Lung microvascular endothelial cell (primary cell): ENCODE data around the gene DPP10. TPM values are rescaled to one million over a fixed set of nuclear protein-coding genes. Genes with fewer than 3 reads are reported as not detected.

Experiments
- DNase-seq, 2 donors: peaks; one replicate each; pipeline versions ENCODE4 v3.0.0 to v3.0.0-alpha.2; 2010; ENCODE audit warnings: low read depth in 2 of 2
- total RNA-seq: library from RNA; depleted of rRNA; stranded (reverse); fragments of >200 nt; gene quantifications from 2 replicates; pipeline ENCODE4 v1.2.1, GENCODE V29; 2014

DPP10 gene
- total RNA-seq, 1 donor from 2014 or later: not detected

DNA sequence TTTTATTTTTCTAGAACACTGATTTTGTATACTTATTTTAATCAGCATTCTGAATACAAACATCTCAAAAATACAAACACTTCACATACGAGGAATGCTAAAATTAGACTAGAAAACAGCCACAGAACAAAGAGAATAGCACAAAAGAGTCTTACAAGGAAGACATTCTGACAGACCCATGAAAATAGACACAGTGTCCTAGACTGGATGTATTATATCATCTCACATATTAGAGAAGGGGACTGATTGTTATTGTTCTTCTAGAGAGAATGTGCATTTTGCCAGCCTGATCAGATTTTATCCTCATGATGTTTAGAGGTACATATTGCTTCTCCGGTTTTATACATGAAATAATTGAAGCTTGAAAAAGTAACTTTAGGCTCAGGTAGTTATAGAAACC, 357.9 kb downstream of the DPP10 start:
- DNase-seq: no peak

DNA sequence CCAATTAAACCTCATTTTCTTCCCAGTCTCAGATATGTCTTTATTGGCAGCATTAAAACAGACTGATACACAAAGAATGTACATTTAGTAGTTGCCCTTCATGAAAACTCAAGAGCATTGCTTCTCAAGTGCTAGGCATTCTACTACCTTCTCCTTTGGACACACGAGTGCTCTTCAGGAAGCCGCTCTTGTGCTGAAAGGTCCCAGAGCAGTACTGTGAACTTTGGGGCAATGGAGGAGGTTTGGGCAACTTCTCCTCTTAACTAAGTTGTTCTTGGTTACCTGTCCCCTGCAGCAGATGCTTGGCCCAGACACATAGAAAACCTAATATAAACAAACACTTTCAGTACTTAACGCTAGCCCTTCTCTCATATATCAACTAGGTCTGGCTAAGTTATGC, 362.8 kb downstream of the DPP10 start:
- DNase-seq: no peak

DNA sequence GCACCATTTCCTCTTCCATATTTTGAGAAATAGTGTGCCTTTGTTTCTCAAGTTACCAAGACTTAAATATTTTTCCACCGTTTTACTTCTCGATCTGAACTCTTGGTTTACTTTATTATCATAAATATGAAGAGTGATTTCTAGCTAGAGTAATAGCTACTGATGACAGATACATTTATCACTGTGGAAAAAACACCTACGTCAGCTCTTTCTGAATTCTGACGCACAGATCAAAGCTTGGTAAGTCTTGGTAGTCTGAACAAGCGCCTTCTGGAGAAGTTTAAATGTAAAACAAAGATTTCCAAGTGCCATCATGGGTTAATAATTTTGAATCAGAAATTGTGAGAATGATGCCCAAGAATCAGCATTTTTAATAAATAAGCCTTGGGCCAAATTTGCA, 367.7 kb downstream of the DPP10 start:
- no peak for DNase-seq

DNA sequence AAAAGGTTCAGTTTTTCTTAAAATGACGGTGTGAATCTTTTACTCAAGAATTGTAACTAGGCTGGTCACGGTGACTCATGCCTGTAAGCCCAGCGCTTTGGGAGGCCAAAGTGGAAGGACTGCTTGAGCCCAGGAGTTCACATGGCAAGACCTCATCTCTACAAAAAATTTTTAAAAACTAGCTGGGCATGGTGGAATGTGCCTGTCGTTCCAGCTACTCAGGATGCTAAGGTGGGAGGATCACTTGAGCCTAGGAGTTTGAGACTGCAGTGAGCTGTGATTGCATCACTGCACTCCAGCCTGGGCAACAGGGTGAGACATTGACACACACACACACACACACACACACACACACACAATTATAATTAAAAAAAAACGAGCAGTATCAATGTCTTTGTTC, 369.8 kb downstream of the DPP10 start:
- no peak for DNase-seq

DNA sequence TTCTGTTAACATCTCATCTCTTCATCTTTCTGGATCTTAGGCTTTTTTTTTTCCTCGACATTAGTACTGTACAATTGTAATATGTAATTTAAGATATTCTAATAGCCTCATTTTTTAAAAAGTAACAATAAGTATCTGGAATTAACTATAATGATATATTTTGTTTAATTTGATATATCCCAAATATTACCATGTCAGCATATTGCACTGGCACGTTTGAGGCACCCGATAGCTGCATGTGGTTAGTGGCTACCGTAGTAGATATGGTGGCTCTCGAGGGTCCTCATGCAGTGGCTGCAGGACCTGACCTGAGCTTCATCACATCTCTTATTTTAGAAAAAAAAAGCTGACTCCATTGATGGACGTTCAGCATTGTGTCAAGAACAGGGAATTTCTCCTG, 371.9 kb downstream of the DPP10 start:
- no peak for DNase-seq

DNA sequence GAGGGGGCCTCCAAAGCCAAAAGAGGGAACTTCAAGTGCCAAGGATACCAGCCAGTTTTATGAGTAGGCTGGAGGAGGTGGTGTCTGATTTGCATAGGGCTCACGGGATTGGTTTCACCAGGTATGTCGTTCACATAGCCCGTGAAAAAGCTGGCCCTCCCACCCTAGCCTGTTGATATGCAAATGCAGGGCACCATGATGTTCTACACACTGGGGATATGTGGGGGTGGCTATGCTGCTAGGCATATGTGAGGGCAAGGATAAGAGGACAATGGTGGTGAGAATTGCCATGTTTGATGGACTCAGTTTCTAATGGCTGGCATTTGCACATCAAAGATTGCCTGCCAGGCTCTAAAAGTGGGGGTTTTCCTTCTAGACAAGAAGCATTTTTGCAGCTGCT, 378.6 kb downstream of the DPP10 start:
- no peak for DNase-seq

DNA sequence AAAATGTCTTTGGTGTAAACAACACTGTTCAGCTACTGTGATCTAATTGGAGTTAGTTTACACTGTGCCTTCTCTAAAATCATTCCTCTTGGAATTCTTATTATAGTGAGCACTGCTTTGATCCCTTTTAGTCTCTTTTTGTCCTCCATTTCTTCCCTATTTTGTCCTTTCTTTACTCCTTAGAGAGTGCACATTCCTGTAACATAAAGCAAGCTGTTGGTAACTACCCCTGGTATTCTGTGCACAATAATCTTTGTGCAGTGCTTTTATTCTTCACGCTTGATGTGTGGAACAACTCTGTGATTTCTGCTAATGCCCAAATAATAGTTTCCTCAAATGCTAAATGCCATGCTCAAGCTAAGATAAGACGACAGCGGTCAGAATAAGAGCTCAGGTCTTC, 401.5 kb downstream of the DPP10 start:
- DNase-seq: no peak

DNA sequence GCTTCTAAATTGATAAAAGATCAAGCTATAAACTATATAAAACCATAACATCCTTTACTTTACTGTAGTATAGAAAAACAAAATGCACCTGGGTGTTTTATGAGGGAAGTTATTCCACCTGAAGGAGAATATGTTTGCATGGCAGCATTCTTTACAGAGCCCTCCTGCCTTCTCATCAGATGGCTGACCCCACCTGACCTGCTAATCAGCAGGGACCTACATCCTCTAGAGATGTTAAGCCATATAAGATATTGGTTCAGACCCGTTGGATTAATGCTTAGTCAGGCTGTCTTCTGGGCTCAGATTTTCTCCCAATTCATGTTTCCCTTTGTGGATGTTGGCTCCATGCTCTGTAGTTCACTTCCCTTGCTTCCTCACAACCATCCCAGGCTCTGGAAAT, 414.8 kb downstream of the DPP10 start:
- DNase-seq: no peak

DNA sequence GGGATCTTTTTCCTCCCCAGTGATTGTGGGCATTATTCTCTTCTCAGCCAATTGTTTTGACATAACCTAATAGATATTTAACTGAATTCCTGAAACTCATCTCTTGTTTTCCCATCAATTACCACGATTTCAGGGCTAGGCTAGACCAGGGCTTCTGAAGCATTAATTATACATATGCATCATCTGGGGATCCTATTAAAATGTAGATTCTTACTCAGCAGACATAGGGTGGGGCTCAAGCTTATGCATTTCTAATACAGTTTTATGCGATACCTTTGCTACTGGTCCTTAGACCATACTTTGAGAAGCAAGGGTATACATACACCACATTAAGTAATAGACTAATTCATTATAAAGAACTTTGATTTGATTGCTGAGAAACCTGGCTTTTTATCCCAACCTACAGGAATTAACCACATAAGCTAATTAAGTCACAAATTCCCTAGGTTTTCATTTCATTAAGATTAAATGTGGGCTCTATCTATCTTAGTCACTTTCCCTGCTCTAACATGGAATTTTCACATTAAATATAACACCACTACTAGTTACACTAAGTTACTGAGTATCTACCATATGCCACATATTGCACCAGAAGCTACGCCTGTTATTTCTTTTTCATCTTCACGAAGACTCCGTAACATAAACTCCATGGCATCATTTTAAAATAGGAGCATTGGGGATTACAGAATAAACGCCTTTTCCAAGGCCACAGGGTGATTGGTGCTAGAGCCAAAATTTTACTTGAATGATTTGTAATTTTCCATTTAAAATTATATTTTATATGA, 417.5 kb downstream of the DPP10 start:
- no peak for DNase-seq

DNA sequence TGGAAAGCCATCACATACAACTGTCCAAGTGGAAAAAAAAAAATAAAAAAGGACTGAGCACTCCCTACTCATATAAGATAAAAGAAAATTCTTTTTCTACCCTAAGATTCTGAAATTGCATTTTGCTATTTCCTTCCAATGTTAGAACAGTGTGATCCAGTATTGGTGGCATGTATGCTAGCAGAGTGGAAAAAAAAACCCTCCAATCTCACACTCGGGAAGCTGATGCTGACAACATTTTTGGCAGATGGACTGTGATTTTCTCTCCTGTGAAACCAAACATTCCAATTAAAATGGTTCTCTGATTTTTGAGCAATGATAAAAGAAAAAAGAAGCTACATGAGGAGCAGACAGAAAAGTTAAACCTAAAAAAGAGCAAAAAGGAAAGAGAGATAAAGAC, 419.8 kb downstream of the DPP10 start:
- DNase-seq: no peak

DNA sequence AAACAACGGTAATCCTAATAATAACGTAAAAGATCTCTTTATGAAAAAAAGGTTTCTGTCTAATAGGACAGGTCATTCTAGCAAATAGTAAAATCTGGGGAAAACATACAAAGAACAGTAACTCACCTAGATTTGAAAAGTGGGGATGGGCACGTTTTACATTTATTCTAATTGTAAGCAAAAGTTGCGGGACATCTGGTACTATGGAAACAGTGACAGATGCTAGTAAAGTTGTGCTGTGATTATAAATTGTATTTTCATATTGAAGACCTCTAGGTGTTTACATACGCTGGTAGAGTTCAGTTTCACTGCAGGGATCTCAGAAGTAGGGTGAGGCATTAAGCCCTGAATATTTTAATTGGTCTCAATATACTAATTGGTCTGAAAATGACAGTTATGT, 422.5 kb downstream of the DPP10 start:
- DNase-seq: no peak

DNA sequence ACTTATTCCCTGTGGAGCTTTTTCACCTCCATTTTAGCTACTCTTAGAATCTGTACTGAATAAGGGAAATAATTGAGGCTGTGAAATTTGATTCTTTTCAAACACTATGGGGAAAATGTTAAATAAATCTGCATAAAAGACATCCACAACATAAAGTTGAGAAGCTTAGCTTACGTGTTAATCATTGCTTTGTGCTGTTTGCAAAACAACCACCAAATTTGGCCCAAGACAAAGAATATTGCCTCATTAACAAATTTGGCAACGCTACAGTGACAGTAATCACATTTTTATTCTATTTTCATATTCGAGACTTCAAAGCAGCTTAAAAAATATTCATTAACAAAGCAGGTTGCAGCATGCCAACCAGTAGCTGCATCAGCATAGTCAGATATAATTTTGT, 437.6 kb downstream of the DPP10 start:
- no peak for DNase-seq

DNA sequence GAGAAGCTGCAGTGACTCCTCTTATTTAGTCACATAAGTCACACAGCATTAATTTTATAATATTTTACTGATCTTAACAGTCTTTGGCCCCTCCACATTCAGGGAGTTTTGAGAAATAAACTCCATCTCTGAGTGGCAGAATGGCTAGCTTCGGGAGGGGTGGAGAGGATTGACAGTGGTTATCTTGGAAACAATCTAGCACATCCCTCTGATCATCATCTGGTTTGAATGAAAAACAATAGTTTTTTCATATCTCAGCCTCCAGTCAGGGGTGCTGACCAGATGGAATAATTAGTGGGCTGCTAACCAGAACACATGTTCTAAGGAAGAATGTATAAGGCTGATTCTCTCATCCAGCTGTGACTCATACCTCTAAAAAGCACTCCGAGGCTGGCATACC, 477.5 kb downstream of the DPP10 start:
- no peak for DNase-seq

DNA sequence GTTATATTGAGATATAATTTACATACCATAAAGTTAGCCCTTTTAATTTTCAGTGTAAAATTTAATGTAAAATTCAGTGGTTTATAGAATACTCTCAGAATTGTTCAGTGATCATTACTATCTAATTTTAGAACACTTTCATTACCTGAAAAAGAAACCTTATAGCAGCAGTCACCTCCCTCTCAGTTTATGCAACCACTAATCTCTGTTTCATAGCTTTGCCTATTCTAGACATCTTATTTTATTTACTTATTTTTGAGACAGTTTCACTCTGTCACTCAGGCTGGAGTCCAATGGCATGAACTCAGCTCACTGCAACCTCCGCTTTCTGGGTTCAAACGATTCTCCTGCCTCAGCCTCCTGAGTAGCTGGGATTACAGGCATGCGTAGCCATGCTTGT, 479.6 kb downstream of the DPP10 start:
- no peak for DNase-seq

DNA sequence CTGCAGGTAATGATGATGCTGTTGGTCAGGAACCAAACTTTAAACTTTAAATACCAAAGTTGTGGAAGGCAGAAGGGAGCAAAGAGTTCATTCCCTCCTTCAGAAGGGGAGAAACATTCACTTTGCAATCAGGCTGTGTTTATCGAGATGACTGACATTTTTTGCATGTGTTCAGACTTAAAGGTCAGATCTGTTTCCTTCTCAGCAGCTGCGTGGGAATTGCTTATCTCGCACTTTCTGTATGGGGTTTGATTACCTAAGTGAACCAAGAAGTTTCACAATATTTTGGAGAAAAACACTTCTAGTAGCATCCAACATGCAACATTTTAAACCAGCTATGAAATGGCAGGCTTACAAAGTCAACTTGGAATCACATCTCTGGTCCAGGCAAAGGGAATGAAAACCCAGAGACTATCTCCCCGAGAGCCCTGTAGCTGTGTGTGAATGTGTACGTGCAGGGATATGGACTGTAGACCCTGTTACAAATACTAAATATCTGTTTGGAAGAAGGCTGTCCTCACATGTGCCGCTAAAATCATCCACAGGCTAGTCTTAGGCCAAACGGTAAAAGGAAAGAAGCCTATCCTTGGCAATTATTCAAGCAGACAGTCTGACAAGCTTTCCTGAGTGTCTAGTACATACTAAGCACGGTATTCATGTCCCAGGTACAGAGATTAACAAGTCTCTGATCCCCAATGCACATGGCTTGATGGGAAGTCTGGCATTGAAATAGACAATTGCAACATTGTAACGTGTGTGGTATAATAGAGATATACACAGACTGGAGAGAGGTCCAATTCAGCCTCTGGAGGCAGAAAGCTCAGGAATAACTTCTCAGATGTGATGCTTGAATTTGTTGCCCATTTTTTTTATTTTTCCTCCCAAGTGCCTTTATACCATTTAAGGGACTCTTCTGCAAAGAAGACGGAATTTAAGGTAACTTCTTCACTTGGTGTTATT, 483.1 kb downstream of the DPP10 start:
- no peak for DNase-seq

DNA sequence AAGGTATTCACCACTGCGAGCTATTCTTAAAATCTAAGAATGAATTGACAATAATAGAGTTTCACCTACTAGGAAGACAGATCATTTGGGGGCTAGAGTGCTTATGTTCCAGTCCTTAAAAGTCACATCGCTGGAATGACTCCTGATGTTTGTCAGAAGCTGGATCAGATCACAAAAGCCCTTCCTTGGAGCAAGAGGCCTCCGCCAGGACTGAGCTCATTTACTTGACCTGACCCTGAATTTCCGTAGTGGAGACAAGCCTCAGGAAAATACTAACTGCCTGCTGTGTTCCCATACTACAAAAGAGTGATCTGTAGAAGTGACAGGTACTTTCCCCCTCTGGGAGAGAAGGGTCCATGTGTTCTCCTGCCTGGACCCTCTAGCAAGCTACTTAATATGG, 483.9 kb downstream of the DPP10 start:
- DNase-seq: no peak

DNA sequence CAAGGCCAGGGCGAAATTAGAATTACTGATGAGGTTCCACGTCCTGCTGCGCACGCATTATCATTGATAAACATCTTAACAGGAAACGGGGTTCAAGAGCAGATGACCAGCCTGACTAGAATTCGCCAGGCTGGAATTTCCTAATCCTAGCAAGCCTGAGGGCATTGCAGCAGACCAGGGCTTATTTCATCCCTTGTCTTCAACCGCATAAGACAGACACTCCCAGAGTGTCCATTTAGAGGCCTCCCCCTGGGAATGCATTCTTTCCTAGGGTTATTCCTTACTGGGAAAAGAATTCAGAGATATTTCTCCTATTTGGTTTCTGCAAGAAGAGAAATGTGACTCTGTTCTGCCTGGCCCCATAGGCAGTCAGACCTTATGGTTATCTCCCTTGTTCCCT, 486.8 kb downstream of the DPP10 start:
- DNase-seq: no peak

DNA sequence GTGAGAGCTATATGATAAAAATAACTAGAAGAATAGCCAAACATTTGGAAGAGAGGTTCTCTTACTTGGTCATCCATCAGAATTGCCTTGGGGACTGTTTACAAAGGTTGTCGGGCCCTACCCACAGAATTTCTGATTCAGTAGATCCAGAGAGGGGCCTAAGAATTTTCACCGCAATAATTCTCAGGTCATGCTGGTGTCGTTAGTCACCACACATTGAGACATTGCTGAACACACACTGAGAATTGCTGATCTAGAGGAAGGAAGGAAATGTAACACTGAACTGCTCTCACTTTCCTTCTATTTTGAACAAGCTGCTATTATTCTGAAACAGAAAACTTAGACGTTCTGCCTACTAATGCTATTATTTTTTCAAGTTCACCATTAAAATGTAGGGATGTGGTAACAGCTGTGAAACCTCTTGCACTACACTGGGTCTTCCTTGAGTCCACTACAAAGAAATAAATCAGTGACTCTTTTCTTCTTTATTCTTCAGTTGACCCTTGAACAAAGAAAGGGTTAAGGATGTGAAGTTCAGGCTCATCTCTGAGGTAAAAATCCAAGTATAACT, 491.3 kb downstream of the DPP10 start:
- no peak for DNase-seq

DNA sequence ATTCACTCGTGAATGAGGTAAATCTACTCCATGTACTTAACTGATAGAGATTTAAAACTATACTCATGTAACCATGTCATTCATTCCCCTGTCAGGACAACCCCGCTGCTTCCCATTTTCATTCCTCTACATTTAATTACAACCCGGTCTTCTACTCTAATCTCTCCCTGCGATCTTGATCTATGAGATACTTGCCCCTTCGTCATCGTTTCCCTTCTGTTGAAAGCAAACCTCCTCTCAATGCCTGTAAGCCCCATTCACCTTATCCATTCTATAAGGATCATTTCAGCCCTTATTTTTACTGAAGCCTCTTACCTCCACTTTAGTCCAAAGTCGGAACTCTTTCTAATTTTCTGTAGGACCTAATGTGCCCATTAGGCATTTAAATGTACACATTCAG, 492.6 kb downstream of the DPP10 start:
- DNase-seq: no peak

DNA sequence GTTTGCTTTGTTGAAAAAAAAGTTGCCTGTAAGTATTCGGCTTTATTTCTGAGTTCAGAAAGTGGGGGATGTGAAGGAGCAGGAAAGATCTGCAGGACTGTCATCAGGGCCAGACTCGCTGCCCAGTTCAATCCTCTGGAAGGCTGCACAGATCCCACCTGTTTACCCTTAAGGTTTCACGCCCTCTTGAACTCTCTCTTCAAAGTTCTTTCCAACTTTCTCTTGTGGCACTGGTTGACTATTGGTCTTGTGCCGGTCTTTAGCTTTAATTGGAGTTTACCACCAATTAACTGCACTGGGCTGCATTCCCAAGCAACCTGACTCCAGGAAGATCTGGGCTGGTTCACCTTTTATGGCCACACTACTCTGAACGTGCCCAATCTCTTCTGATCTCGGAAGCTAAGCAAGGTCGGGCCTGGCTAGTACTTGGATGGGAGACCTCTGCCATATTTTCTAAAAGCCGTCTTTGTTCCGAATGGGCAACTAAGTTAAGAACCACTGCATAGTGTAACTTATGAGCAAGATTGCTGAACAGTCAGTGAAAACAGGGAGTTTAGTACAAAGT, 495.0 kb downstream of the DPP10 start:
- DNase-seq: no peak

DNA sequence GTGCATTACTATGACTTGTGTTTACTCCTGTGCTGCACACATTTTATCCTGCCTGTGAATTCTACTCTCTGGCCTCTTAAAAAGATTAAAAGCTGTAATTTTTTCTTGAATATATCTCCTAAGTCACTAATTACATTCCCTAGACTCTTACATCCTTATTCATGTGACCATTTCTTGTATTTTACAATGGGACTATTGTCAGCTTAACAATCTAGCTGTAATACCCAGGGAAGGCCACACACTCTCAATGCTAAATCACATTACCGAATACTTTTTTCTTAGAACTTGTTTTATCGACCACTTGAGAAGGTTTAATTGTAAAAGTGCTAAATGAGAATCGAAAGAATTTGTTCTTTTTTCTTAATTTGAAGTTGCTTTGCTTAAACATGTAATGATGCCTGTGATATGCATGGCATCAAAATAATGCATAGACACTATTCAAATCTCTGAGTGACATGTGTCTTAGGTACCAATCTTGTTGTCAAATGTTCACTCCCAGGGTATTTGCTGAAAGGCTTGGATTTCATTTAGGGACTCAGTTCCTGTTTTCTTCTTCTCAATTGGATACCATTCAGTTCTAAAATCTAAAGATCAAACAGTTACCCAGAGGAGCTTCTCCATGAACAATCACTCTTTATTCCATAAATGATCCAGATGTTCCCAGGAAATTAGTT, 498.5 kb downstream of the DPP10 start:
- no peak for DNase-seq
